T-helper 2 cell (primary cell): ENCODE results near the gene CRYBG2.
"Not testable (repeated sequence)": the region's sequence is repeated elsewhere in the genome, so short reads cannot be mapped to it uniquely, and the experiment has no call there.

ENCODE experiments used
- DNase-seq, 5 experiments: peaks; one replicate each; pipeline versions ENCODE4 v3.0.0 to v3.0.0-alpha.2; 2012 to 2022

CRYBG2 gene

GRCh38 chr1:26349188-26349876 is 4.6 kb downstream of the CRYBG2 start:
- DNase-seq, result no peak

GRCh38 chr1:26346274-26347033 is 7.5 kb downstream of the CRYBG2 start:
- no peak for DNase-seq

- no peak for DNase-seq
Measured at GRCh38 chr1:26345718-26346117, 8.2 kb downstream of the CRYBG2 start.

- no peak for DNase-seq
Measured at GRCh38 chr1:26344147-26344920, 9.6 kb downstream of the CRYBG2 start.

GRCh38 chr1:26340047-26340481 is 13.9 kb downstream of the CRYBG2 start:
- DNase-seq, result no peak

- no peak for DNase-seq
Measured at GRCh38 chr1:26338670-26339069, 15.3 kb downstream of the CRYBG2 start.

- DNase-seq, result no peak
Measured at GRCh38 chr1:26337625-26338024, 16.3 kb downstream of the CRYBG2 start.

- DNase-seq, result no peak
Measured at GRCh38 chr1:26337206-26337535, 16.8 kb downstream of the CRYBG2 start.

GRCh38 chr1:26336477-26337205 is 17.3 kb downstream of the CRYBG2 start:
- peak; percentile 65 to 84 (median 82) for DNase-seq

GRCh38 chr1:26335774-26336476 is 18.0 kb downstream of the CRYBG2 start:
- no peak for DNase-seq

- not testable (repeated sequence) for DNase-seq
Measured at GRCh38 chr1:26333312-26333711, 20.6 kb downstream of the CRYBG2 start.

- DNase-seq, result no peak
Measured at GRCh38 chr1:26330276-26330675, 23.7 kb downstream of the CRYBG2 start.

- not testable (repeated sequence) for DNase-seq
Measured at GRCh38 chr1:26329380-26329779, 24.6 kb downstream of the CRYBG2 start.

- no peak for DNase-seq
Measured at GRCh38 chr1:26328597-26328996, 25.3 kb downstream of the CRYBG2 start.

- no peak for DNase-seq
Measured at GRCh38 chr1:26327956-26328362, 26.0 kb downstream of the CRYBG2 start.

GRCh38 chr1:26324550-26324949 is 29.4 kb downstream of the CRYBG2 start:
- no peak for DNase-seq

- no peak for DNase-seq
Measured at GRCh38 chr1:26323382-26323781, 30.5 kb downstream of the CRYBG2 start.

- DNase-seq, result no peak
Measured at GRCh38 chr1:26322042-26322331, 31.9 kb downstream of the CRYBG2 start.

- peak; percentile 80 to 95 (median 89) for DNase-seq
Measured at GRCh38 chr1:26321315-26322041, 32.5 kb downstream of the CRYBG2 start.

GRCh38 chr1:26320896-26321295 is 33.0 kb downstream of the CRYBG2 start:
- DNase-seq, result no peak

- DNase-seq, result peak in 1 of 5 experiments; percentile 26
Measured at GRCh38 chr1:26318338-26319064, 35.4 kb downstream of the CRYBG2 start.
